ENCODE data around the gene PIGN. TPM values are rescaled to one million over a fixed set of nuclear protein-coding genes. Genes with fewer than 3 reads are reported as not detected.

Gene PIGN
- total and polyA plus RNA-seq, 2 donors (not counting 1 experiment from before 2014, with no cell fraction given) = 2.7 to 37.3 TPM

DNA sequence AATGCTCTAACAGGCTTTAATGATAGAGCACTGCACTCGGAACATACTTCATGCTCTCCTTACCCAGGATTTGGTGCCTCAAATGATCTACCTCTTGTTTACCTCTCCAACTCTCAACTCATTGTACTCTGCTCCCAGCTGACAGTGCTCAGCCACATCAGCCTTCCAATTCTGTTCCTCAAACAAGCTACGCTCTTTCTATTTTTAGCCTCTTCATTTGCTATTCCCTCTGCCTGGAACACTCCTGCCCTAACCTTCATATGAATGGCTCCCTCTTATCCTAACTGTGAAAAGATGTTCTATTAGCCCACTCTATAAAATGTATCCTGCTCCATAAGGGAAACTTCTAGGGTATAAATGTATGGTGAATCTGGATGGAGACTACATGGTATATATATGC is 42.5 kb downstream of the PIGN start:
- intact Hi-C loops (cut with micrococcal nuclease) = no loop called here
- no peak for ATAC-seq (ENCODE audit: low read depth)
- CTCF ChIA-PET = interaction anchor here (0.6 to 1.3 kb wide), 3 partner anchors 12 to 105 kb away, joined by 3 to 4 read pairs (median 3); no protein-coding TSS in a partner anchor
- peaks cover 7 to 14% of the 10 kb centered on the region in 2 experiments for H3K36me3 ChIP-seq (replicated peaks in 1 of 2; ENCODE audit: control extremely low read depth in 1 of 2, control insufficient read depth in 1 of 2, extremely low read depth in 1 of 2, insufficient read depth in 2 of 2, low read length in 1 of 2)
- H3K79me2 ChIP-seq (ENCODE audit: control insufficient read depth, insufficient read depth, low read length) = no peaks in the 10 kb centered on the region
- H3K9ac ChIP-seq (ENCODE audit: low read length) = no peak overlapping the region
- TF ChIP-seq EZH2 (IDR thresholded peaks at IDR 0.05; ENCODE audit: borderline replicate concordance, insufficient read depth, low read depth, low read length, poor library complexity, severe bottlenecking) = no peak
- TF ChIP-seq CTCF (IDR thresholded peaks at IDR 0.05) = no peak
- no peak overlapping the region for H3K4me2 ChIP-seq (replicated peaks; ENCODE audit: low read depth, low read length, poor library complexity, severe bottlenecking)
- no peak overlapping the region for H3K4me3 Mint-ChIP-seq
- H3K27me3 Mint-ChIP-seq = no peaks in the 10 kb centered on the region
- no peak overlapping the region for H3K27ac Mint-ChIP-seq
- no peaks in the 10 kb centered on the region for H3K4me1 ChIP-seq (ENCODE audit: control insufficient read depth in 2 of 2, insufficient read depth in 2 of 2, low read length in 2 of 2)
- 92% methylated on average over 2 of the region's 2 CpGs for WGBS (ENCODE audit: insufficient coverage)
- H3K9me3 Mint-ChIP-seq (ENCODE audit: insufficient read depth) = no peaks in the 10 kb centered on the region
- H3K27ac ChIP-seq (ENCODE audit: low read length in 2 of 2) = no peak overlapping the region
- H2AFZ ChIP-seq (ENCODE audit: insufficient read depth, low read depth, low read length, poor library complexity, severe bottlenecking) = no peak overlapping the region
- POLR2A ChIA-PET = no interaction called here
- no peak for DNase-seq
- H3K4me1 Mint-ChIP-seq = no peaks in the 10 kb centered on the region
- H3K9me3 ChIP-seq (ENCODE audit: control extremely low read depth in 1 of 3, control insufficient read depth in 2 of 3, insufficient read depth in 1 of 3, low read length in 2 of 3) = no peaks in the 10 kb centered on the region
- H3K4me3 ChIP-seq (ENCODE audit: control extremely low read depth in 1 of 5, extremely low read depth in 1 of 5, insufficient read depth in 1 of 5, low read depth in 2 of 5, low read length in 4 of 5) = no peak overlapping the region
- H3K27me3 ChIP-seq (replicated peaks in 1 of 4; ENCODE audit: control extremely low read depth in 1 of 4, control insufficient read depth in 3 of 4, insufficient read depth in 4 of 4, low read length in 3 of 4) = no peaks in the 10 kb centered on the region
- H4K20me1 ChIP-seq (ENCODE audit: control insufficient read depth, insufficient read depth, low read length, poor library complexity, severe bottlenecking) = no peaks in the 10 kb centered on the region

GRCh38 chr18:62140259-62140658 is 46.6 kb downstream of the PIGN start:
- ATAC-seq (ENCODE audit: low read depth) = no peak
- Mint-ChIP-seq H3K4me1 (no peaks in the 10 kb centered on the region), H3K9me3 (ENCODE audit: insufficient read depth) (no peaks in the 10 kb centered on the region), H3K27me3 (no peaks in the 10 kb centered on the region), H3K4me3 (no peak overlapping the region), H3K27ac (no peak overlapping the region)
- ChIA-PET POLR2A (no interaction called here), CTCF (interaction anchor here (3.4 kb wide), 1 partner anchor 9 kb away, joined by 12 read pairs; no protein-coding TSS in a partner anchor)
- Histone ChIP-seq H2AFZ (ENCODE audit: insufficient read depth, low read depth, low read length, poor library complexity, severe bottlenecking) (no peak overlapping the region), H3K9me3 (ENCODE audit: control extremely low read depth in 1 of 3, control insufficient read depth in 2 of 3, insufficient read depth in 1 of 3, low read length in 2 of 3) (no peaks in the 10 kb centered on the region), H3K79me2 (ENCODE audit: control insufficient read depth, insufficient read depth, low read length) (no peaks in the 10 kb centered on the region), H3K4me3 (ENCODE audit: control extremely low read depth in 1 of 5, extremely low read depth in 1 of 5, insufficient read depth in 1 of 5, low read depth in 2 of 5, low read length in 4 of 5) (no peak overlapping the region), H3K27me3 (replicated peaks in 1 of 4; ENCODE audit: control extremely low read depth in 1 of 4, control insufficient read depth in 3 of 4, insufficient read depth in 4 of 4, low read length in 3 of 4) (no peaks in the 10 kb centered on the region), H4K20me1 (ENCODE audit: control insufficient read depth, insufficient read depth, low read length, poor library complexity, severe bottlenecking) (no peaks in the 10 kb centered on the region), H3K36me3 (replicated peaks in 1 of 2; ENCODE audit: control extremely low read depth in 1 of 2, control insufficient read depth in 1 of 2, extremely low read depth in 1 of 2, insufficient read depth in 2 of 2, low read length in 1 of 2) (peaks cover 7 to 16% of the 10 kb centered on the region in 2 experiments), H3K9ac (ENCODE audit: low read length) (no peak overlapping the region), H3K4me2 (replicated peaks; ENCODE audit: low read depth, low read length, poor library complexity, severe bottlenecking) (no peak overlapping the region), H3K27ac (ENCODE audit: low read length in 2 of 2) (no peak overlapping the region), H3K4me1 (ENCODE audit: control insufficient read depth in 2 of 2, insufficient read depth in 2 of 2, low read length in 2 of 2) (no peaks in the 10 kb centered on the region)
- intact Hi-C loops (cut with micrococcal nuclease) = no loop called here
- TF ChIP-seq CTCF (IDR thresholded peaks at IDR 0.05) = no peak
- TF ChIP-seq EZH2 (IDR thresholded peaks at IDR 0.05; ENCODE audit: borderline replicate concordance, insufficient read depth, low read depth, low read length, poor library complexity, severe bottlenecking) = no peak
- WGBS (ENCODE audit: insufficient coverage) = no CpG with 5 or more reads among the region's 1 CpG
- DNase-seq = no peak

All from B cell (primary cell).